Activated naive CD4-positive, alpha-beta T cell treated with anti-CD3 and anti-CD28 coated beads, Interleukin-2, amount 50 U/mL, for 24 hours (primary cell): ENCODE measurements around the gene GABRD.
"Not testable (repeated sequence)": the region's sequence is repeated elsewhere in the genome, so short reads cannot be mapped to it uniquely, and the experiment has no call there.

Experiments
- H3K27ac Mint-ChIP-seq: one replicate; pipeline ENCODE4 v1.8.0; 2021; ENCODE audit warnings: mild to moderate bottlenecking, mixed read lengths
- H3K27me3 Mint-ChIP-seq: one replicate; pipeline ENCODE4 v1.8.0; 2021; ENCODE audit warnings: mixed read lengths
- H3K36me3 Mint-ChIP-seq: one replicate; pipeline ENCODE4 v1.8.0; 2021; ENCODE audit warnings: mixed read lengths
- H3K4me1 Mint-ChIP-seq: one replicate; pipeline ENCODE4 v1.8.0; 2021; ENCODE audit warnings: mixed read lengths
- H3K4me3 Mint-ChIP-seq: one replicate; pipeline ENCODE4 v1.8.0; 2021; ENCODE audit warnings: mild to moderate bottlenecking, mixed read lengths
- H3K9me3 Mint-ChIP-seq: one replicate; pipeline ENCODE4 v1.8.0; 2021; ENCODE audit warnings: mixed read lengths

GABRD gene

GRCh38 chr1:2019172-2019543 is at the start of gene GABRD:
GABRD (plus strand) TSS chr1:2019345; CDS start chr1:2019424, 79 bp downstream.
- Mint-ChIP-seq H3K4me3 (peak within 1 kb of the TSS; percentile 87), H3K4me1 (peaks cover 5% of the 10 kb centered on the region), H3K27ac (peak within 1 kb of the TSS; percentile 76), H3K36me3 (peaks cover 2% of the 10 kb centered on the region), H3K27me3 (peaks cover 42% of the 10 kb centered on the region), H3K9me3 (no peaks in the 10 kb centered on the region)

GRCh38 chr1:1969505-1969900 is 49.6 kb upstream of the GABRD start:
- Mint-ChIP-seq H3K4me3 (no peak overlapping the region), H3K36me3 (no peaks in the 10 kb centered on the region), H3K27ac (no peak overlapping the region), H3K27me3 (no peaks in the 10 kb centered on the region), H3K9me3 (no peaks in the 10 kb centered on the region), H3K4me1 (no peaks in the 10 kb centered on the region)

GRCh38 chr1:1969953-1970716 is 49.0 kb upstream of the GABRD start:
- H3K4me3 Mint-ChIP-seq = no peak overlapping the region
- H3K36me3 Mint-ChIP-seq = no peaks in the 10 kb centered on the region
- H3K4me1 Mint-ChIP-seq = no peaks in the 10 kb centered on the region
- H3K9me3 Mint-ChIP-seq = no peaks in the 10 kb centered on the region
- no peaks in the 10 kb centered on the region for H3K27me3 Mint-ChIP-seq
- H3K27ac Mint-ChIP-seq = no peak overlapping the region

DNA sequence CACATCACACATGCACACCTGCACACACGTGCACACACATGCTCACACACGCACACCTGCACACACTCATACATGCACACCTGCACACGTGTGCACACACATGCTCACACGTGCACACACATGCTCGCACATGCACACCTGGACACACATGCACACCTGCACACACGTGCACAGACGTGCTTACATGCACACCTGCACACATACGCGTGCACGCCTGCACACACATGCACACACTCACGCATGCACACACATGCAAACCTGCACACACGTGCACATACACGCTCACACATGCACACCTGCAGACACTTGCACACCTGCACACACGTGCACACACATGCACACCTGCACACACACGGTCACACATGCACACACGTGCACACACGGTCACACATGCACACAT is 48.1 kb upstream of the GABRD start:
- Mint-ChIP-seq H3K9me3 (no peaks in the 10 kb centered on the region), H3K27ac (no peak overlapping the region), H3K27me3 (no peaks in the 10 kb centered on the region), H3K36me3 (no peaks in the 10 kb centered on the region), H3K4me3 (no peak overlapping the region), H3K4me1 (no peaks in the 10 kb centered on the region)

DNA sequence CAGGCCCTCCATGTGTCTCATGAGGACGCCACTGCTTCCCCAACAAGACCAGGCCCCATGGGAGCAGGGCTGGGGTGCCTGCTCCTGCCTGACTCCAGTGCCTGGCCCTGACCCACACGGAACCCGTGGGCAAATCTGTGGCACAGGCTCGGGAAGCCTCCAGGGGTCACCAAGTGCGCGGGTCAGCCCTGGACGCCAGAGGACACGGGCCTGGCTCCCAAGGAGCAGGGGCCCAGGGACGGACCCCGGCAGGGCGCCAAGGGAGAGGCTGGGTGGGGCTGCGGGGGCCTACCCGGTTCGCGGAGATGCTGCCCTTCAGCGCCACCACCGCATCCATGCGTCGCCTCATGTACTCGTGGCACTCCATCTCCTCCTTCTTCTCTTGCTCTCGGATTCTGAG is 47.5 kb upstream of the GABRD start:
- H3K9me3 Mint-ChIP-seq = no peaks in the 10 kb centered on the region
- H3K4me3 Mint-ChIP-seq = no peak overlapping the region
- no peaks in the 10 kb centered on the region for H3K27me3 Mint-ChIP-seq
- H3K27ac Mint-ChIP-seq = no peak overlapping the region
- no peaks in the 10 kb centered on the region for H3K36me3 Mint-ChIP-seq
- no peaks in the 10 kb centered on the region for H3K4me1 Mint-ChIP-seq

DNA sequence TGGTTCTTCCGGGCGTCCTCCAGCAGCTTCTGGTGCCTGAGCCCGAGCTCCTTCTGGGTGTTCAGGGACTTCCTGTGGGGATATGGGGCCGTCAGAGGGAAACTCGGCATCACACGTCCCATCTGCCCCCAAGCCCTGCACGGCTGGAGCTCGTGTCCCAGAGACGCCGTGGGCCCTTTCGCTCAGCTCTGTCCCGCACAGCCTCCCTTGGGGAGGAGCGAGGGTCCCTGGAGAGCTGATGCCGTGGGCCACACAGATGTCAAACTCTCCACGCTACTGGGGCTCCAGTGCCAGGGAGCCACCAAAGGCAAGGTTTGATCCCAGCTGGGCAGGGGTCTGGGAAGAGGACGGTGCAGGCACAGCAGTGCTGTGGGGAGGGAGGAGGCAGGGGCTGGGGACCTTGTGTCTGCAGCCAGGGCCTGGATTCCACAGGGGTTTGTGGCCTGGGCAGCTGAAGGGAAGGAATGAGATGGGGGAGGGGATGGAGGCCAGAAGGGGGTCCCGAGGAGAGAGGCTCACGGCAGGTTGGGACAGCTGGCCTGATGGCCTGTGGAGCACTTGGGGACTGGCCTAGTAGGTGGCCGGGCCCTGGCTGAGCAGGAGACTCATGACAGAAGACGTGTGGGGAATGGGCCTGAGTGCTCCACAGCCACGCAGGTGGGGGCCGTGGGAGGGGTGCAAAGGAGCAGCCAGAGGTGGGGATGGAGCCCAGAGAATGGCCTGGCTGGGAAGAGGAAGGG is 46.0 kb upstream of the GABRD start:
- H3K4me1 Mint-ChIP-seq = no peaks in the 10 kb centered on the region
- no peaks in the 10 kb centered on the region for H3K36me3 Mint-ChIP-seq
- no peaks in the 10 kb centered on the region for H3K27me3 Mint-ChIP-seq
- no peak overlapping the region for H3K4me3 Mint-ChIP-seq
- H3K9me3 Mint-ChIP-seq = no peaks in the 10 kb centered on the region
- no peak overlapping the region for H3K27ac Mint-ChIP-seq

DNA sequence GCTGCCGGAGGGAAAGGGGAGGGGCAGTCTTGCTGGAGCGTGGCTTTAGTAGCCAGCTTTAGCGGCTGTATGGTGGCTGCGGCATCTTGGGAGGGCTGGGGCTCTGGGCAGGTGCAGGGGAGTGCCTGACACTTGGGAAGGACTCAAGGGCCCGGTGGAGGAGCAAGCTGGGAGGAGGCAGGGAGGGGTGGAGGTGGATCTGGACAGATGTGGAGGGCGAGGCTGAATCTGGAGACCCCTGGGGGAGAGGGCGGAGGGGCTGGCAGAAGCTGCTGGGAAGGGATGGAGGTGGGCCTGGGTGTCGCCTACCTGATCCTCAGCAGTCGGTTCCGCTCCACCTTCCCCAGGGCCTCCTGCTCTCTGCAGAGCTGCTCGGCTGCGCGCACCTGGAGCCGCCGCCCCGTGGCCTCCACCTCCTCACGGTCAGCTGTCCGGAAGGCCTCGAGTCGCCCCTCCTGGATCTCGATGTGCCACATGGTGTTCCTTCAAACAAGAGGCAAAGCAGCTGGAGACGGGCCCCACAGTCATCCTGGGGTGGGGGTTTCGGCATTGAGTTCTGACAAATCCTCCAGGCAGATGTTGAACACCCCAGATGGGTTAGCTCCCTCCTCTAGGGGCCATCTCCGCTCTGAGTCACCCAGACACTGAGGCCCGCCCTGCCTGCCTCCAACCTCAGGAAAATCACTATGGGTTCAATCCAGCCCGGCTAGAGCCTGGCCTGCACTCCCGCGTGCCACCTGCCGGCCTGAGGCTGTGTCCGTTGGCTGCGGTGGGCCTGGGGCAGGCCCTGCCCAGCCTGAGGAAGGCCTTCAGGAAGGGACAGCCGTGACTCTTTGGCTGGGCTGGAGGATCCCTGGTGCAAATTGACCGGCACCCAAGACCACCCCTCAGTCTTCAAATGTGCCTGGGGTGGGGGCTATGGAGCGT is 45.2 kb upstream of the GABRD start:
- Mint-ChIP-seq H3K27me3 (no peaks in the 10 kb centered on the region), H3K4me3 (no peak overlapping the region), H3K36me3 (no peaks in the 10 kb centered on the region)

DNA sequence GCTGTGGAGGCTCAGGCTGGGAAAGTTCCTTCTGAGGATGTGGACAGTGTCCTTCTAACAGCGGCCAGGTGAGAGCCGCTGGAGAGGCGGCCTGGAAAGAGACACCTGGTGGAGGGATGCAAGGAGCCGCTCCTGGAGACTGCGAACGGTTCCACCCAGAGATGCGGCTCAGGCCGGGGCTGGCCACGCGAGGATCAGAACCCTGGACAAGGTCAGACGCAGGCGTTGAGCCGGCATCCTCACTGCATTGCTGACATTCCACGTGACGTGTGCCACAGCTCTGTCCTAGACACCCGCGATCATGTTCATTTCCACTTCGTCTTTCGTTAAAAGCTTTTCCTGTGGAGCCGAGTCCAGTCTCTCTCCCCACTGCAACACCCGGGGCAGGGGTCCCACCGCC is 44.3 kb upstream of the GABRD start:
- Mint-ChIP-seq H3K27ac (no peak overlapping the region), H3K36me3 (no peaks in the 10 kb centered on the region), H3K4me1 (no peaks in the 10 kb centered on the region), H3K27me3 (no peaks in the 10 kb centered on the region), H3K9me3 (no peaks in the 10 kb centered on the region), H3K4me3 (no peak overlapping the region)

More for the DNA sequence above, 45.2 kb upstream of the GABRD start:
- Mint-ChIP-seq H3K27ac (no peak overlapping the region), H3K4me1 (no peaks in the 10 kb centered on the region), H3K9me3 (no peaks in the 10 kb centered on the region)

DNA sequence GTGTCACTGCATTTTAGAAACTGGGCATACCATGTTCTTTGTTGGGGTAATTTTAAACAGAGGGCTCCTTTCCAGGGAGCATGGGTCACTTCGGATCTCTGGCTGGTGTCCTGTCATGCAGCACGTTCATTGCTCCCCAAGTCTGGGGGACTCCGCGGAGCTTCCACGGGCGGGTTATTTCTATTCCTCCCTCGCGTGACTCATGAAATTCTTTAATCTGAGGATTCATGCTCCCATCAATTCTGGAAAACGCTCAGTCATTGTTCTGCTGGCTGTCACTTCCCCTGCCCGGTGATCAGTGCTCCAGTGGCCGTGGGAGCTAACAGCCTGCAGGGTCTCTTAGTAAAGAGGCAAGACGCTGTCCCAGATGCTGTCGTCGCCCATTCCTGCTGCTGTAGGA is 43.6 kb upstream of the GABRD start:
- no peak overlapping the region for H3K4me3 Mint-ChIP-seq
- H3K36me3 Mint-ChIP-seq = no peaks in the 10 kb centered on the region
- no peaks in the 10 kb centered on the region for H3K4me1 Mint-ChIP-seq
- H3K9me3 Mint-ChIP-seq = no peaks in the 10 kb centered on the region
- H3K27me3 Mint-ChIP-seq = no peaks in the 10 kb centered on the region
- H3K27ac Mint-ChIP-seq = no peak overlapping the region

DNA sequence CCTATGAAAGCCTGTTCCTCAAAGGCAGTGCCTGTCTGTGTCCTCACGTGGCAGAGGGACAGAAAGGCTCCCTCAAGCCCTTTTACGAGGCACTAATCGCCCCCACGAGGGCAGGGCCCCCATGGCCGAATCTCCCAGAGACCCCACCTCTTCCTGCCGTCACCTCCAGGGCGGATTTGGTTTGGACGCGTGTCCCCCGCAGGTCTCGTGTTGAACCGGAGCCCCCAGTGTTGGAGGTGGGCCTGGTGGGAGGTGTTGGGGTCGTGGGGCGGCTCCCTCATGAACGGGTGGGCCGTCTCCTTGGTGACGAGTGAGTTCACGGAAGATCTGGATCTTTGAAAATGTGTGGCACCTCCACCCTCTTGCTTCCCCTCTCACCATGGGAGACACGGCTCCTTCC is 43.1 kb upstream of the GABRD start:
- H3K9me3 Mint-ChIP-seq = no peaks in the 10 kb centered on the region
- no peak overlapping the region for H3K27ac Mint-ChIP-seq
- no peak overlapping the region for H3K4me3 Mint-ChIP-seq
- no peaks in the 10 kb centered on the region for H3K4me1 Mint-ChIP-seq
- H3K36me3 Mint-ChIP-seq = no peaks in the 10 kb centered on the region
- H3K27me3 Mint-ChIP-seq = no peaks in the 10 kb centered on the region

GRCh38 chr1:1978108-1978507 is 41.0 kb upstream of the GABRD start:
- H3K4me3 Mint-ChIP-seq = no peak overlapping the region
- H3K27me3 Mint-ChIP-seq = no peaks in the 10 kb centered on the region
- no peak overlapping the region for H3K27ac Mint-ChIP-seq

DNA sequence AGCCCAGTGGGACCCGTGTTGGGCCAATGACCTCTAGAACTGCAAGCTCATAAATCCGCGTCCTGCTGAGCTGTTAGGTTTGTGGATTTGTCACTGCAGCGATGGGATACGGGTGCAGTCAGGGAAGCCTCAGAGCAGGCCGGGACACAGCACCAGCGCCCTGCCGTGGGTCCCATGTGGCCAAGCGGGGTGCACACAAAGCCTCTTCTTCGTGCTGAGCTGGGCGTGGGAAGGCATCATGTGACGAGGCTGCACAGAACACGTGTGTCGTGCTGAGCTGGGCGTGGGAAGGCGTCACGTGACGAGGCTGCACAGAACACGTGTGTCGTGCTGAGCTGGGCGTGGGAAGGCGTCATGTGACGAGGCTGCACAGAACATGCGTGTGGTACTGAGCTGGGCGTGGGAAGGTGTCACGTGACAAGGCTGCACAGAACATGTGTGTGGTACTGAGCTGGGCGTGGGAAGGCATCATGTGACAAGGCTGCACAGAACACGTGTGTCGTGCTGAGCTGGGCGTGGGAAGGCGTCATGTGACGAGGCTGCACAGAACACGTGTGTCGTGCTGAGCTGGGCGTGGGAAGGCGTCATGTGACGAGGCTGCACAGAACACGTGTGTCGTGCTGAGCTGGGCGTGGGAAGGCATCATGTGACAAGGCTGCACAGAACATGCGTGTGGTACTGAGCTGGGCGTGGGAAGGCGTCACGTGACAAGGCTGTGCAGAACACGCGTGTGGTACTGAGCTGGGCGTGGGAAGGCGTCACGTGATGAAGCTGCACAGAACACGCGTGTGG is 40.3 kb upstream of the GABRD start:
- H3K9me3 Mint-ChIP-seq, H3K27me3 Mint-ChIP-seq, H3K4me3 Mint-ChIP-seq, H3K36me3 Mint-ChIP-seq, H3K4me1 Mint-ChIP-seq, H3K27ac Mint-ChIP-seq: not testable (repeated sequence)

More at GRCh38 chr1:1978108-1978507, 41.0 kb upstream of the GABRD start:
- no peaks in the 10 kb centered on the region for H3K9me3 Mint-ChIP-seq
- no peaks in the 10 kb centered on the region for H3K36me3 Mint-ChIP-seq
- no peaks in the 10 kb centered on the region for H3K4me1 Mint-ChIP-seq

GRCh38 chr1:1979482-1980165 is 39.5 kb upstream of the GABRD start:
- Mint-ChIP-seq H3K36me3 (no peaks in the 10 kb centered on the region), H3K4me3 (no peak overlapping the region), H3K27ac (no peak overlapping the region), H3K9me3 (no peaks in the 10 kb centered on the region), H3K27me3 (no peaks in the 10 kb centered on the region), H3K4me1 (no peaks in the 10 kb centered on the region)

DNA sequence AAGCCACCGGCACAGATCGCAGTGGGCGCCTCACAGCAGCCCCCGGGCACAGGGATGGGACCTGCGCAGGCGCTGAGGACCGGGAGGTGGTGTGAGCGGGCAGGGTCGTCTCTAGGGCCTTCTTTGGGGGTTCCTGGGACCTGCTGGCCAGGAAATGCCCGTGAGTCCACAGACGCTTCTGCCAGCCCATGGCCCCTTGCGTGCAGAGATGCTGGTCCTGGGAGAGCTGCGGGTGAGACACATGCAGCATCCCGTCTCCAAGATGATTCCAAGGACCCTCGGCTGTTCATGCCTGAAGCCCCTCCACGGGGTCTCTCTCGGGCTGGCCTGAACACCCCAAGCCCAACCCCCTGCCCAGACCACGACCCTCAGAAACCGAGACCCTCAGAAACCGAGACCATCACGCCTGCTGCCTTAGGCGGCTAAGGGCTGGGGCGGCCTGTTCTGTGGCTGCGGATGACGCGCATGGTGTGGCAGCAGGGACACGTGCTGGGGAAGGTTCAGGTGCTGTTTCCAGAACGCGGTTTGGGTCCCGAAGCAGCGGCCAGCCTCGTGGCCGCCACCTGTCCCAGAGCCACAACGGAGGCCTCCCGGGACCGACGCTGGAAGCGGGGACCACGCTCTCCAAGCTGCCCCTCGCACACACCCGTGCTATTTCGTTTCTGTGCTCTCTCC is 38.5 kb upstream of the GABRD start:
- H3K27me3 Mint-ChIP-seq = no peaks in the 10 kb centered on the region
- H3K27ac Mint-ChIP-seq = no peak overlapping the region
- no peaks in the 10 kb centered on the region for H3K36me3 Mint-ChIP-seq
- H3K9me3 Mint-ChIP-seq = no peaks in the 10 kb centered on the region
- no peak overlapping the region for H3K4me3 Mint-ChIP-seq
- no peaks in the 10 kb centered on the region for H3K4me1 Mint-ChIP-seq
